ENCODE measurements around the gene TPST2. TPM values are rescaled to one million over a fixed set of nuclear protein-coding genes. Genes with fewer than 3 reads are reported as not detected.

Gene TPST2
- total and polyA plus RNA-seq, 2 donors (not counting 3 experiments of a cell fraction or from before 2014, with no cell fraction given): 49.4 to 121 TPM

DNA sequence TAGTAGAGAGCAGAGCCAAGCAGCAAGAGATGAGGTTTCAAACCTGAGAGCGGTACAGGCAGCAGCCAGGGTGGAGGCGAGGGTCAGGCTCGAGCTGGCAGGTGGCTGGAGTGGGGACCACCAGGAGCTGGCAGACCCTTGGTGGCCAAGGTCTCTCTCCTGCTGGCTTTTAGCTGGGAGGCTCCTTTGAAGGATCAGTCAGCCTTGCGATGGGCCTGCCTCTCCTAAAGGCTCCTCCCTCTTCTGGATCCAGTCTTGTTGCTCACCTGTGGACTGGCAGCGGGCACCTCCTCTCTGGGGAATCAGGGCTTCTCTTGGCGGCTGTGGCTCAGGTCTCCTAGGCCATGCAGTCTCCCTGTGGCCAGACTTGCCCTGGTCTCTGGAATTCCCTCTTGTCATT is 24.8 kb downstream of the TPST2 start:
- Histone ChIP-seq H3K4me2 (ENCODE audit: insufficient read depth, low read length) (no peak overlapping the region), H3K9me3 (replicated peaks; ENCODE audit: control insufficient read depth, insufficient read depth, low read length) (no peaks in the 10 kb centered on the region), H3K79me2 (ENCODE audit: control insufficient read depth, insufficient read depth, low read length) (peaks cover 25% of the 10 kb centered on the region), H3K4me1 (ENCODE audit: control insufficient read depth, extremely low read depth, insufficient read depth, low read length) (peaks cover 20% of the 10 kb centered on the region), H4K20me1 (replicated peaks; ENCODE audit: control insufficient read depth, extremely low read depth, insufficient read depth, low read length) (no peaks in the 10 kb centered on the region), H3K9me1 (replicated peaks; ENCODE audit: control insufficient read depth, extremely low read depth, insufficient read depth, low read length) (no peaks in the 10 kb centered on the region), H3K36me3 (ENCODE audit: control insufficient read depth in 2 of 2, extremely low read depth in 1 of 2, insufficient read depth in 2 of 2, low read length in 2 of 2) (peaks cover 0 to 11% of the 10 kb centered on the region in 2 experiments), H3K27ac (ENCODE audit: insufficient read depth, low read depth, low read length) (no peak overlapping the region), H3K4me3 (replicated peaks in 1 of 3; ENCODE audit: insufficient read depth in 1 of 3, low read depth in 1 of 3, low read length in 3 of 3) (no peak overlapping the region), H3K9ac (replicated peaks; ENCODE audit: extremely low read depth, insufficient read depth, low read length) (no peak overlapping the region), H3K27me3 (ENCODE audit: control insufficient read depth in 2 of 2, insufficient read depth in 2 of 2, low read length in 2 of 2) (no peaks in the 10 kb centered on the region), H2AFZ (ENCODE audit: low read depth, low read length) (no peak overlapping the region)
- FAIRE-seq (no peak), DNase-seq (ENCODE audit: low read depth, low spot score) (no peak)
- intact Hi-C loops (cut with micrococcal nuclease) (no loop called here), dilution Hi-C loops (cut with MboI; ENCODE audit: extremely low pct_ligation_motif_present, low sequenced_read_pairs) (no loop called here)
- no TSS peak for BruUV-seq (replicated peaks)
- POLR2A ChIA-PET: no interaction called here
- TF ChIP-seq, protein P1, sequence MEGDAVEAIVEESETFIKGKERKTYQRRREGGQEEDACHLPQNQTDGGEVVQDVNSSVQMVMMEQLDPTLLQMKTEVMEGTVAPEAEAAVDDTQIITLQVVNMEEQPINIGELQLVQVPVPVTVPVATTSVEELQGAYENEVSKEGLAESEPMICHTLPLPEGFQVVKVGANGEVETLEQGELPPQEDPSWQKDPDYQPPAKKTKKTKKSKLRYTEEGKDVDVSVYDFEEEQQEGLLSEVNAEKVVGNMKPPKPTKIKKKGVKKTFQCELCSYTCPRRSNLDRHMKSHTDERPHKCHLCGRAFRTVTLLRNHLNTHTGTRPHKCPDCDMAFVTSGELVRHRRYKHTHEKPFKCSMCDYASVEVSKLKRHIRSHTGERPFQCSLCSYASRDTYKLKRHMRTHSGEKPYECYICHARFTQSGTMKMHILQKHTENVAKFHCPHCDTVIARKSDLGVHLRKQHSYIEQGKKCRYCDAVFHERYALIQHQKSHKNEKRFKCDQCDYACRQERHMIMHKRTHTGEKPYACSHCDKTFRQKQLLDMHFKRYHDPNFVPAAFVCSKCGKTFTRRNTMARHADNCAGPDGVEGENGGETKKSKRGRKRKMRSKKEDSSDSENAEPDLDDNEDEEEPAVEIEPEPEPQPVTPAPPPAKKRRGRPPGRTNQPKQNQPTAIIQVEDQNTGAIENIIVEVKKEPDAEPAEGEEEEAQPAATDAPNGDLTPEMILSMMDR (IDR thresholded peaks at IDR 0.05; ENCODE audit: extremely low read depth in 1 of 2, insufficient read depth in 1 of 2, low read depth in 1 of 2, low read length in 2 of 2): no peak
- TF ChIP-seq POLR2A (IDR thresholded peaks at IDR 0.05; ENCODE audit: low read depth, low read length) (no peak), FOS (IDR thresholded peaks at IDR 0.05; ENCODE audit: borderline replicate concordance, insufficient read depth, low read length) (no peak), POLR2AphosphoS5 (IDR thresholded peaks at IDR 0.05; ENCODE audit: insufficient read depth, low read depth, low read length) (no peak), GATA2 (IDR thresholded peaks at IDR 0.05; ENCODE audit: insufficient read depth, insufficient read length, low read depth, low read length) (no peak), MYC (IDR thresholded peaks at IDR 0.05; ENCODE audit: low read depth, low read length) (no peak), EZH2 (IDR thresholded peaks at IDR 0.05; ENCODE audit: borderline replicate concordance, low read depth, low read length, severe bottlenecking) (no peak)
- TF ChIP-seq, protein P2, sequence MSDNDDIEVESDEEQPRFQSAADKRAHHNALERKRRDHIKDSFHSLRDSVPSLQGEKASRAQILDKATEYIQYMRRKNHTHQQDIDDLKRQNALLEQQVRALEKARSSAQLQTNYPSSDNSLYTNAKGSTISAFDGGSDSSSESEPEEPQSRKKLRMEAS (IDR thresholded peaks at IDR 0.05; ENCODE audit: insufficient read depth, insufficient read length): no peak
- CTCF ChIA-PET: interaction anchor here (0.9 to 1.4 kb wide), 3 partner anchors 10 to 201 kb away, joined by 3 to 4 read pairs (median 3); no protein-coding TSS in a partner anchor
